ENCODE results near the gene GATA5.
A peak's percentile ranks its signal among the peaks of the same experiment; 100 is the strongest.

The GATA5 gene

DNA sequence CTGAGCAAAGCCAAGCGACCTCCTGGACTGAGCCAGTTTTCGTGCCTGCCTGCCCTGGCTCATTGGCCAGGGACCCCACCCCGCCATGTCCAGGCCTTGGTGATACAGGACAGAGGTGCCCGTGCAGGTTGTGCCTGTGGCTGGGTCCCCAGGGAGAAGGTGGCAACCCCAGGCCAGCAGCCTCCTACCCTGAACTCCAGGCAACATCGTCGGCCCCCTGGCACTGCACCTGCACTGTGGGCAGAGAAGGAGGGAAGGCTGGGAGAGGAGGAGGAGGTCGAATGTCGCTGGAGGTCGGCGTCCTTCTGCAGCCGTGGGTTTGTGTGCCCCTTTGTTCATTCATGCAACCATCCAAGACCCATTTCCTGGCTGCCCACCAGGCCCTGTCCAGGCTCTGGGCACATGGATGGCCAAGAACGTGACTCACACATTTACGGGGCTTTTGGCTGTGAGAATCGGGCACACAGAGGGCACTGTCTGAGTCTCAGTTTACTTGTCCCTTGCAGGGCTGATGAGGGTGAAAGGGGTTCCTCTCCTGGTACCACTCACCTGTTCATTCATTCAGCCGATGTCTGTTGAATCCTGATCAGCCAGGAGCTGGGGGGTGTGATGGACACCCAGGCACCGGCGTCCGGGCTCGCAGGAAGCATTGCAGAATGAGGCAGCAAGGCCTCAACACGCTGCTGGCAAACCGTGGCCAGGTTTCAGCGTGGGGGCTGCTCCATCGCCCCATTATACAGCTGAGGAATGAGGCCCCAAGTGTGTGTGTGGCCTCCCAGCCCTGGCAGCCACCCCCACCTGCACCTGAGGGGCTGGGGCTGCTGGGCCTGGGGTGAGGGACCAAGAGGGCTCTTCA lies 46.1 kb downstream of the GATA5 start:
- Histone ChIP-seq H3K4ac (ENCODE audit: low read depth in 1 of 2, low read length in 2 of 2) (no peak overlapping the region), H3K9me3 (ENCODE audit: control insufficient read depth, low read length) (no peaks in the 10 kb centered on the region), H3K4me1 (ENCODE audit: control insufficient read depth, insufficient read depth, low read depth, low read length) (peaks cover 9% of the 10 kb centered on the region), H3K4me2 (ENCODE audit: low read length, poor library complexity, severe bottlenecking) (no peak overlapping the region), H3K23ac (ENCODE audit: low read length in 2 of 2) (no peak overlapping the region), H3K36me3 (ENCODE audit: control insufficient read depth in 1 of 2, insufficient read depth in 2 of 2, low read depth in 1 of 2, low read length in 2 of 2) (no peaks in the 10 kb centered on the region), H2AK5ac (ENCODE audit: low read length, severe bottlenecking) (no peak overlapping the region), H3K18ac (ENCODE audit: low read depth in 1 of 2, low read length in 2 of 2) (no peak overlapping the region), H3K4me3 (ENCODE audit: insufficient read depth in 1 of 2, low read depth in 1 of 2, low read length in 2 of 2) (no peak overlapping the region), H4K91ac (ENCODE audit: low read length) (no peak overlapping the region), H2BK5ac (ENCODE audit: low read depth, low read length, poor library complexity, severe bottlenecking) (no peak overlapping the region), H2AFZ (ENCODE audit: low read depth, low read length) (no peak overlapping the region), H3K14ac (ENCODE audit: low read length in 2 of 2) (no peak overlapping the region), H3K79me1 (replicated peaks; ENCODE audit: low read length, poor library complexity, severe bottlenecking) (no peaks in the 10 kb centered on the region), H2BK120ac (ENCODE audit: low read depth, low read length) (no peak overlapping the region), H4K8ac (ENCODE audit: low read length) (no peak overlapping the region), H2BK12ac (ENCODE audit: low read length in 2 of 2) (no peak overlapping the region), H2BK15ac (ENCODE audit: low read depth, poor library complexity, severe bottlenecking) (no peak overlapping the region), H3K27me3 (ENCODE audit: control insufficient read depth in 1 of 2, insufficient read depth in 1 of 2, low read length in 2 of 2) (peaks cover 52 to 90% of the 10 kb centered on the region in 2 experiments), H3K9ac (ENCODE audit: low read length) (no peak overlapping the region), H3K27ac (ENCODE audit: low read length, poor library complexity, severe bottlenecking) (no peak overlapping the region)
- DNase-seq, result no peak
- 87% methylated on average over 22 of the region's 23 CpGs for WGBS

DNA sequence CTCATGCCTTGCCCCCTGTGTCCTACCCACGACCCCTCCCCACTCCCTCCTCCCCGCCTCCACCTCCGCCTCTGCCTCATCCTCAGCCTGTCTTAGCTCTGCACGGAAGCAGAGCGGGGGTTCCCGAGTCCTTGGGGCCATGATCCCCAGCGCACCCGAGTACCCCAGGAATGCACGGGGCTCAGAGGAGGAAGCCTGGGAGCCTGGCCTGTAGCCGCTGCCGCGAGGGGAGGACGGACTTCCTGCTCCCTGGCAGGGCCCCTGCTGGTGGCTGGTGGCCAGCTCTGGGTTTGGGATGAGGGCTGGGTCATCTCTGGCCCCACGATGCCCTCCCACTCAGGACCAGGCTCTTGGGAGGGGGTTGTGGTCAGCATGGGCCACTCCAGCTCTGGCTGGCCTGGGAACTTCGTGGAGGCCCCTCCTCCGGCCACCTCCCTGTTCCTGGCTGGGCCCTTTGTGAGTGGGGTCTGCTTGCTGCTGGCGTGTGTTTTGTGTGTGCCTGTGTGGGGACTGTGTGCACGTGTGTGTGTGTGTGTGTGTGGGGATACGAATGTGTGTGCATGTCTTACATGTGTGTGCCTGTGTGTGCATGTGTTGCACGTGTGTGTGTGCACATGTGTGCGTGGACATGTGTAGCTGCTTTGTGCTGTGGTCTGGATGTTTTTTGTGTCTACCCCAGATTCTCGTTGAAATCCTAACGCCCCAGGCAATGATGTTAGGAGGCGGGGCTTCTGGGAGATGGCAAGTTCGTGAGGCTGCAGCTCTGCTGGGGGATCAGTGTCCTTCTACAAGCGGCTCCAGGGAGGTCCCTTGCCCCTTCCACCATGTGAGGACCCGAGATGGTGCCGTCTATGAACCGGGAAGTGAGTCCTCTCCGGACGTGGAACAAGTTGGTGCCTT lies 47.1 kb downstream of the GATA5 start:
- Histone ChIP-seq H3K79me1 (replicated peaks; ENCODE audit: low read length, poor library complexity, severe bottlenecking) (no peaks in the 10 kb centered on the region), H3K27ac (ENCODE audit: low read length, poor library complexity, severe bottlenecking) (no peak overlapping the region), H2BK120ac (ENCODE audit: low read depth, low read length) (no peak overlapping the region), H3K9ac (ENCODE audit: low read length) (no peak overlapping the region), H2BK5ac (ENCODE audit: low read depth, low read length, poor library complexity, severe bottlenecking) (no peak overlapping the region), H3K36me3 (ENCODE audit: control insufficient read depth in 1 of 2, insufficient read depth in 2 of 2, low read depth in 1 of 2, low read length in 2 of 2) (no peaks in the 10 kb centered on the region), H3K4me2 (ENCODE audit: low read length, poor library complexity, severe bottlenecking) (no peak overlapping the region), H2BK15ac (ENCODE audit: low read depth, poor library complexity, severe bottlenecking) (no peak overlapping the region), H3K14ac (ENCODE audit: low read length in 2 of 2) (peak overlapping the region in 1 of 2 experiments; percentile 38), H3K4ac (ENCODE audit: low read depth in 1 of 2, low read length in 2 of 2) (no peak overlapping the region), H2BK12ac (ENCODE audit: low read length in 2 of 2) (no peak overlapping the region), H3K27me3 (ENCODE audit: control insufficient read depth in 1 of 2, insufficient read depth in 1 of 2, low read length in 2 of 2) (peaks cover 45 to 86% of the 10 kb centered on the region in 2 experiments), H2AFZ (ENCODE audit: low read depth, low read length) (no peak overlapping the region), H3K4me3 (ENCODE audit: insufficient read depth in 1 of 2, low read depth in 1 of 2, low read length in 2 of 2) (no peak overlapping the region), H3K18ac (ENCODE audit: low read depth in 1 of 2, low read length in 2 of 2) (no peak overlapping the region), H4K91ac (ENCODE audit: low read length) (no peak overlapping the region), H3K23ac (ENCODE audit: low read length in 2 of 2) (no peak overlapping the region), H3K4me1 (ENCODE audit: control insufficient read depth, insufficient read depth, low read depth, low read length) (peaks cover 10% of the 10 kb centered on the region), H2AK5ac (ENCODE audit: low read length, severe bottlenecking) (no peak overlapping the region), H4K8ac (ENCODE audit: low read length) (no peak overlapping the region), H3K9me3 (ENCODE audit: control insufficient read depth, low read length) (no peaks in the 10 kb centered on the region)
- DNase-seq, result no peak
- 75% methylated on average over 31 of the region's 31 CpGs for WGBS

DNA sequence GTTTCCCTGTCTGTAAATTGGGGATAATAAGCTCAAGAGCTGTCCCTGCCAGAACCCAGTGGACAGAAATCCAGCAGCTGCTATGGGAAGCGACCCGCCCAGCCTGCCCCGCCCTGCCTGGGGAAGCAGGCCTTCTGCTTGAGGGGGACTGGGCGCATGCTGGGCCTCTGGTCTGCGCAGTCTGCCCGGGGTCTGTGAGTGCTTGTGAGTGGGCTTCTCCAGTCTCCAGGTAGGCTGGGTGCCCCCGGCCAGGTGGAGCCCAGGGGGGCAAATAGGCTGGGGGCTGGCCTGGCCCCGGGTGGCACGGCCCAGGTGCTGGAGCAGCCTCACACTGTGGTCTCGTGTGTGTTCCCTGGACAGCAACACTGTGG lies 47.8 kb downstream of the GATA5 start:
- Histone ChIP-seq H3K14ac (ENCODE audit: low read length in 2 of 2) (no peak overlapping the region), H2BK15ac (ENCODE audit: low read depth, poor library complexity, severe bottlenecking) (no peak overlapping the region), H3K18ac (ENCODE audit: low read depth in 1 of 2, low read length in 2 of 2) (no peak overlapping the region), H2AFZ (ENCODE audit: low read depth, low read length) (no peak overlapping the region), H2BK12ac (ENCODE audit: low read length in 2 of 2) (no peak overlapping the region), H3K27me3 (ENCODE audit: control insufficient read depth in 1 of 2, insufficient read depth in 1 of 2, low read length in 2 of 2) (peaks cover 42 to 86% of the 10 kb centered on the region in 2 experiments), H4K8ac (ENCODE audit: low read length) (no peak overlapping the region), H3K36me3 (ENCODE audit: control insufficient read depth in 1 of 2, insufficient read depth in 2 of 2, low read depth in 1 of 2, low read length in 2 of 2) (no peaks in the 10 kb centered on the region), H3K27ac (ENCODE audit: low read length, poor library complexity, severe bottlenecking) (no peak overlapping the region), H3K4me2 (ENCODE audit: low read length, poor library complexity, severe bottlenecking) (no peak overlapping the region), H3K4me3 (ENCODE audit: insufficient read depth in 1 of 2, low read depth in 1 of 2, low read length in 2 of 2) (no peak overlapping the region), H2BK120ac (ENCODE audit: low read depth, low read length) (no peak overlapping the region), H3K79me1 (replicated peaks; ENCODE audit: low read length, poor library complexity, severe bottlenecking) (no peaks in the 10 kb centered on the region), H2AK5ac (ENCODE audit: low read length, severe bottlenecking) (no peak overlapping the region), H2BK5ac (ENCODE audit: low read depth, low read length, poor library complexity, severe bottlenecking) (no peak overlapping the region), H3K9ac (ENCODE audit: low read length) (no peak overlapping the region), H3K23ac (ENCODE audit: low read length in 2 of 2) (no peak overlapping the region), H3K4ac (ENCODE audit: low read depth in 1 of 2, low read length in 2 of 2) (no peak overlapping the region), H3K4me1 (ENCODE audit: control insufficient read depth, insufficient read depth, low read depth, low read length) (peaks cover 10% of the 10 kb centered on the region), H3K9me3 (ENCODE audit: control insufficient read depth, low read length) (no peaks in the 10 kb centered on the region), H4K91ac (ENCODE audit: low read length) (no peak overlapping the region)
- WGBS, result 88% methylated on average over 10 of the region's 10 CpGs
- no peak for DNase-seq
